ENCODE results near the gene MPI. TPM values are rescaled to one million over a fixed set of nuclear protein-coding genes. Genes with fewer than 3 reads are reported as not detected.

The MPI gene
- total and polyA plus RNA-seq, 2 of the 8 experiments (the other 6 are each of a cell fraction or from before 2014, with no cell fraction given) = 31.0 to 74.8 TPM

DNA sequence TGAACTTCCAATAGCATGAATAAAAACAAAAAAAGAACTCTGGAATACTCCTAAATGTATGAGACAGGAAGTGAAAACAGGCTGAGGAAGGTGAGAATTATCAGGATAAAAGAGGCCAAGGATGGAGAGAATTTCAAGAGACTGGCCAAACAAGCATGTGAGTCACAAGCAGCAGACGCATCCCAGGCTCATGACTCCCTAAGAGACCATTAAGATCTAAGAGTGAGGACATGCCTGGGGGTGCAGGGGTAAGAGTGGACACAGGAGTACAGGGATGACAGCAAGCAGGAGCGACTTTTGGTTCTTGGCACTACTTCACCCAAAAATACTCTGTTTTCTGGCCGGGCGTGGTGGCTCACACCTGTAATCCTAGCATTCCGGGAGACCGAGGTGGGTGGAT is 23.8 kb upstream of the MPI start (continued):
- TF ChIP-seq, protein P1, sequence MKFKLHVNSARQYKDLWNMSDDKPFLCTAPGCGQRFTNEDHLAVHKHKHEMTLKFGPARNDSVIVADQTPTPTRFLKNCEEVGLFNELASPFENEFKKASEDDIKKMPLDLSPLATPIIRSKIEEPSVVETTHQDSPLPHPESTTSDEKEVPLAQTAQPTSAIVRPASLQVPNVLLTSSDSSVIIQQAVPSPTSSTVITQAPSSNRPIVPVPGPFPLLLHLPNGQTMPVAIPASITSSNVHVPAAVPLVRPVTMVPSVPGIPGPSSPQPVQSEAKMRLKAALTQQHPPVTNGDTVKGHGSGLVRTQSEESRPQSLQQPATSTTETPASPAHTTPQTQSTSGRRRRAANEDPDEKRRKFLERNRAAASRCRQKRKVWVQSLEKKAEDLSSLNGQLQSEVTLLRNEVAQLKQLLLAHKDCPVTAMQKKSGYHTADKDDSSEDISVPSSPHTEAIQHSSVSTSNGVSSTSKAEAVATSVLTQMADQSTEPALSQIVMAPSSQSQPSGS (IDR thresholded peaks at IDR 0.05; ENCODE audit: low read length) = no peak
- TF ChIP-seq CBX5 (IDR thresholded peaks at IDR 0.05; ENCODE audit: low read depth, low read length) = no peak
